Loucy (cell line): ENCODE results near the gene BICD1.
A peak's percentile ranks its signal among the peaks of the same experiment; 100 is the strongest.

Experiments used
- EZH2phosphoT487 ChIP-seq: fragments of 200-600 bp; IDR thresholded peaks from 2 replicates; pipeline ENCODE4 v1.6.1; 2018; ENCODE audit warnings: antibody characterized with exemption, mild to moderate bottlenecking, moderate library complexity, borderline replicate concordance
- TF ChIP-seq, protein P1 (sequence below): fragments of 200-600 bp; sonication (generic); conservative IDR thresholded peaks from 2 replicates; pipeline ENCODE4 v1.5.1; 2014; ENCODE audit warnings: mild to moderate bottlenecking, antibody characterized with exemption, low read length

DNA sequence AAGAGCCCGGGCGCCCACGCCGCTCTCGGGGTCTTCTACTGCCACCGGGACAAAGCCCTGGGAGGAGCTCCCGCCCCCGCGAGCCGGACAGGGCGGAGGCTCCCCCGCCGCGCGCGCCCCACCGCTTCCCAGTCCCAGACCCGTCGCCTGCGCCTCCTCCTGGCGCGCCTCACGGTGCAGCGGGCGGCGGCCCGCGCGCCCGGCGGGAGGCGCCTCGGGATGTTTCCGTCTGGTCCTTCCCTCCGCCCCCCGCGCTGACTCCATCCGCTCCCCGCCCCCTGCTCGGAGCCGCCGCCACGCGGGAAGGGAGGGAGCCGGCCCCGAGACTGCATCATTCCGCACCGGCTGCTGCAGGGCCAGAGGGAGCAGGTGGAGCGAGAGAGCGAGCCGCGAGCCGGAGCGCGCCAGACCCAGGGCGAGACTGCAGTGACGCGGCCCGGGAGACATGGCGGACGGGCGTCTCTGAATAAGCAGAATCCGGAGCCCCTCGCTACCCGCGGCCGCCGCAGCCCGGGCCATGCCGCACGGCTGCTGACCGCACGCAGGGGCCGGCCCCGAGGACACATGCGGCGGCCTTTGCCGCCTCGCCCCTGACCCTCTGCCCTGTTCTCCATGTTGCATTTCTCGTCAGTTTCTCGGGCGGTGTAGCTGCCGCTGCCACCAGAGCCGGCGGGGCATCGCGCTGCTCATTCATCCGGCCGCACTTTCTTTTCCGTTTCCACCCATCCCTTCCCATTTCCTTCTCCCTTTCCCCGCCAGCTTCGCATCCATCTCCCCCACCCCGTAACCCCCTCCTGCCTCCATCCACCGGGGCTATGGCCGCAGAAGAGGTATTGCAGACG is at the start of gene BICD1:
- TF ChIP-seq, protein P1, sequence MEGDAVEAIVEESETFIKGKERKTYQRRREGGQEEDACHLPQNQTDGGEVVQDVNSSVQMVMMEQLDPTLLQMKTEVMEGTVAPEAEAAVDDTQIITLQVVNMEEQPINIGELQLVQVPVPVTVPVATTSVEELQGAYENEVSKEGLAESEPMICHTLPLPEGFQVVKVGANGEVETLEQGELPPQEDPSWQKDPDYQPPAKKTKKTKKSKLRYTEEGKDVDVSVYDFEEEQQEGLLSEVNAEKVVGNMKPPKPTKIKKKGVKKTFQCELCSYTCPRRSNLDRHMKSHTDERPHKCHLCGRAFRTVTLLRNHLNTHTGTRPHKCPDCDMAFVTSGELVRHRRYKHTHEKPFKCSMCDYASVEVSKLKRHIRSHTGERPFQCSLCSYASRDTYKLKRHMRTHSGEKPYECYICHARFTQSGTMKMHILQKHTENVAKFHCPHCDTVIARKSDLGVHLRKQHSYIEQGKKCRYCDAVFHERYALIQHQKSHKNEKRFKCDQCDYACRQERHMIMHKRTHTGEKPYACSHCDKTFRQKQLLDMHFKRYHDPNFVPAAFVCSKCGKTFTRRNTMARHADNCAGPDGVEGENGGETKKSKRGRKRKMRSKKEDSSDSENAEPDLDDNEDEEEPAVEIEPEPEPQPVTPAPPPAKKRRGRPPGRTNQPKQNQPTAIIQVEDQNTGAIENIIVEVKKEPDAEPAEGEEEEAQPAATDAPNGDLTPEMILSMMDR: peak; percentile 28
- no peak for TF ChIP-seq EZH2phosphoT487
